ENCODE results near the gene PFN3. TPM values are rescaled to one million over a fixed set of nuclear protein-coding genes. Genes with fewer than 3 reads are reported as not detected.

Gene PFN3
- total and polyA plus RNA-seq, 2 experiments from 2014 or later: 1.9 to 2.0 TPM

- H3K4me3 ChIP-seq: no peak overlapping the region
Observed at GRCh38 chr5:177355868-177356168, 44.6 kb downstream of the PFN3 start.

More at GRCh38 chr5:177355868-177356168, 44.6 kb downstream of the PFN3 start:
- Mint-ChIP-seq H3K27me3 (ENCODE audit: insufficient read depth, low read depth, poor library complexity) (peaks cover 16% of the 10 kb centered on the region), H3K9me3 (no peaks in the 10 kb centered on the region; the same call in 2 of the 3 replicates), H3K4me1 (peaks cover 7% of the 10 kb centered on the region; the same call in 2 of the 3 replicates), H3K36me3 (ENCODE audit: low read depth) (no peaks in the 10 kb centered on the region), H3K27ac (no peak overlapping the region), H3K4me3 (no peak overlapping the region)
- H3K4me2 ChIP-seq: no peak overlapping the region
- peaks cover 4% of the 10 kb centered on the region; the same call in 1 of the 2 replicates for H3K9me2 ChIP-seq (ENCODE audit: insufficient read depth)
- no peaks in the 10 kb centered on the region for H4K20me1 ChIP-seq (replicated peaks; ENCODE audit: insufficient read depth)
- 0 out of 2 replicates have a peak, but pooled peaks cover 5% of the 10 kb centered on the region for H3F3A ChIP-seq (replicated peaks; ENCODE audit: low read depth)
- no peaks in the 10 kb centered on the region for H3K36me3 ChIP-seq (ENCODE audit: insufficient read depth)
- DNase-seq (ENCODE audit: low spot score): no peak
- no peak for ATAC-seq
- peaks cover under 1% of the 10 kb centered on the region; the same call in 1 of the 2 replicates for H3K4me1 ChIP-seq (ENCODE audit: insufficient read depth)
- H3K27ac ChIP-seq (ENCODE audit: low read depth): no peak overlapping the region
- no peak for TF ChIP-seq CREB1 (CRISPR knock-in tag; IDR thresholded peaks at IDR 0.05; ENCODE audit: low read depth)
- no peak for TF ChIP-seq EZH2phosphoT487 (IDR thresholded peaks at IDR 0.05; ENCODE audit: unreplicated experiment)
- TF ChIP-seq POLR2AphosphoS5 (IDR thresholded peaks at IDR 0.05; ENCODE audit: low read depth): no peak
- TF ChIP-seq NANOG (IDR thresholded peaks at IDR 0.05; ENCODE audit: borderline replicate concordance): no peak
- no peak for TF ChIP-seq EZH2 (IDR thresholded peaks at IDR 0.05; ENCODE audit: low read depth, unreplicated experiment)
- no peak for TF ChIP-seq JUNB (IDR thresholded peaks at IDR 0.05; ENCODE audit: unreplicated experiment)
- no peak for TF ChIP-seq ZNF462 (CRISPR knock-in tag; IDR thresholded peaks at IDR 0.05)
- no peak for TF ChIP-seq ETS1 (IDR thresholded peaks at IDR 0.05)
- TF ChIP-seq STAT1 (IDR thresholded peaks at IDR 0.05; ENCODE audit: unreplicated experiment): no peak
- no peak for TF ChIP-seq ZNF114 (CRISPR knock-in tag; IDR thresholded peaks at IDR 0.05)
- TF ChIP-seq ZNF331 (CRISPR knock-in tag; IDR thresholded peaks at IDR 0.05; ENCODE audit: low read depth): no peak
- TF ChIP-seq REST (IDR thresholded peaks at IDR 0.05; ENCODE audit: unreplicated experiment): no peak
- TF ChIP-seq CTCF (conservative IDR thresholded peaks at IDR 0.05; ENCODE audit: low read depth in 2 of 2): no peak
- H3K27me3 ChIP-seq (ENCODE audit: insufficient read depth): no peaks in the 10 kb centered on the region; the same call in 1 of the 2 replicates
- H2AFZ ChIP-seq: no peak overlapping the region
- peaks cover 6% of the 10 kb centered on the region for H3K79me2 ChIP-seq (replicated peaks; ENCODE audit: insufficient read depth)

Data from GM23338 (cell line).